ENCODE results near the gene GORAB. TPM values are rescaled to one million over a fixed set of nuclear protein-coding genes. Genes with fewer than 3 reads are reported as not detected.

Gene GORAB
- total RNA-seq, 1 donor from 2014 or later = 9.7 TPM

DNA sequence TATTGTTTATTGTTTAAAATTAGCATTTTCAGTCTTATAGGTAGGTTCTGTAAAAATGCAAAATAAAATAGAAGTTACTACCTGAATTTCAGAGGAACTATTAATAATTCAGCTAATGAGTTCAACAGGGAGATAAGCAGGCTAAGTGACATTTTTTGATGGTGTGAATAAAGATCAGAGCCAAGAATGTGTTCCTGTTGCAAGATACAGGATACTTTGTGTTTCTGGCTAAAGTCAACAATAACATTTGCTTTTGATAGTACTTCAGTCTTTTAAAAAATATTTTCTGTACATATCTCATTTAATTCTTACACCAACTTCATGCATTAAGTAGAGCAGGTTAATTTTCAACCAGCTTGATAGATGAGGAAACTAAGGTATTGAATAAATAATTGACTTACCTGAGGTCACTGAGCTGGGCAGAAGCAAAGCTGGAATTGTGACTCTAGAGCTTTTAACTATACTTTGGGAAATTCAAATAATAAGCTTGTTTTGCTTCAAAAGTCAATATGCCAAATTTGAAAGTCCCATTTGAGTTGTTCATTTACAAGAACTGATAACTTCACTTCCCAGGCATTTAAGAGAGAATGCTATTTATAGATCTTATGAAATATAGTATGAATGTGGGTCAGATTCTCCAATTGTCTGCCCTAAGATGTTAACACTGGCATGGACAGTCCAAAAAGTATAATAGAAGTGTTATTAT lies 6.0 kb downstream of the GORAB start:
- no peak for DNase-seq (ENCODE audit: extremely low read depth, low read depth, low spot score)

GRCh38 chr1:170538687-170539086 lies 6.7 kb downstream of the GORAB start:
- DNase-seq (ENCODE audit: extremely low read depth, low read depth, low spot score) = no peak

DNA sequence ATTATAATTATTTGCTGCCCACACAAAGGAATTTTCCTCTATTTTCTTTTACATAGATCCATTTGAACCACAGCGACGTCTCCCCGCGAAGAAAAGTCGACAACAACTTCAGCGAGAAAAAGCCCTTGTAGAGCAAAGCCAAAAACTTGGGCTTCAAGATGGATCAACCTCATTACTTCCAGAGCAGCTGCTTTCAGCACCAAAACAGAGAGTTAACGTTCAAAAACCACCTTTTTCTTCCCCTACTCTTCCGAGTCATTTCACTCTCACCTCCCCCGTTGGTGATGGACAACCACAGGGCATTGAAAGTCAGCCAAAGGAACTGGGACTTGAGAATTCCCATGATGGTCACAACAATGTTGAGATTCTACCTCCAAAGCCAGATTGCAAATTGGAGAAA lies 7.2 kb downstream of the GORAB start:
- no peak for DNase-seq (ENCODE audit: extremely low read depth, low read depth, low spot score)

GRCh38 chr1:170544624-170545023 lies 12.7 kb downstream of the GORAB start:
- DNase-seq (ENCODE audit: extremely low read depth, low read depth, low spot score) = no peak

DNA sequence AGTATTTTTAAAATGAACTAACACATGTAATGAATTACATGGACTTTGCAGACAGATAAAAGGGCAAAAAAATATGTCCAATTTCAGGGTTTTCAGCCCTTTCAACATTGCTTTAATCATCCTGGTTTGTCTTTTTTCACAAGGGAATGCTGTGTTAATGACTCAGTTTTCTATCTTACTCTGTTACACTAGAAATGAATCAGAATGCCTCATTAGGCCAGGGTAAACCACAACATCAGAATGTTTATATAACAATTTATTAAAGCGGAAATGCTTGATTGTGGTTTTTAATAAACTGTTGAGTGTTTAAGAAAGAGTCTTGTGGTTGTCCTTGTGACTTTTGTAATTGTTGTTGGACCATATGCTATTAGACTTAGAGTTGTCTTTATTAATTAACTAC lies 13.5 kb downstream of the GORAB start:
- DNase-seq (ENCODE audit: extremely low read depth, low read depth, low spot score) = no peak

DNA sequence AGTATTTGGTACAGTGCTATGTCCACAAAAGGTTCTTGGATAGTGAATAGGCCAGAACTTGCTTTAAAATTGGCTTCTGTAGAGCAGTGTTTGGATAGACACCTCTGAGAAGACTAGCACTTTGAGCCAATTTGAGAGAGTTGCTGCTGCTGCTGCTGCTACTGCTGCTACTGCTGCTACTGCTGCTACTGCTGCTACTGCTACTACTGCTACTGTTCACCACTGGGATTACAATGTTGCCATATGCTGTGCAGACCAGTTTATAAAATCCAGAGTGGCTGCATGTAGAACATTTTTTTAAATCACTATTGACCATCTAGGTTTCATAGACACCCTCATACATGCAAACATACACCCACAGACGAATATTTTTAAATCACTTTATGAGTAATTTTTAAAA lies 15.3 kb downstream of the GORAB start:
- DNase-seq (ENCODE audit: extremely low read depth, low read depth, low spot score) = no peak

- no peak for DNase-seq (ENCODE audit: extremely low read depth, low read depth, low spot score)
These were observed 16.5 kb downstream of the GORAB start for GRCh38 chr1:170548497-170548896.

- DNase-seq (ENCODE audit: extremely low read depth, low read depth, low spot score) = no peak
These were observed 23.4 kb downstream of the GORAB start for GRCh38 chr1:170555370-170555769.

- DNase-seq (ENCODE audit: extremely low read depth, low read depth, low spot score) = no peak
These were observed 25.0 kb downstream of the GORAB start for GRCh38 chr1:170556917-170557316.

DNA sequence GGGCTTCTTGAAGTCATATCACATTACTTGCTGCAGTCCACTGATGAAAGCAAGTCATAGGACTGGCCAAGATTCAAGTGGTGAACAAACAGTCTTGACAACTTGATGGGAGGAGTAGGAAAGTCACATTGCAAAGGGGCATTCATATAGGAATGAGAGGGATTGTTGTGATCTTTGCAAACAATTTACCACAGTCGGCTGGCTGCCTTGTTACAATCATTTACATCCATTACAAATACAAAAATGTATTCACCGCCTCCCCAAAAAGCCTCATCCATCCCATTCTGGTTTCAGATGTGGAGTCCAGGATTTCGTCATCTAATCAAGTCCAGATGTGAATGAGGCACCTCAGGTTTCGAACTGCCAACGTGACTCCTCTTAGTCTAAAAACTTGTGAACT lies 26.8 kb downstream of the GORAB start:
- DNase-seq (ENCODE audit: extremely low read depth, low read depth, low spot score) = no peak

- no peak for DNase-seq (ENCODE audit: extremely low read depth, low read depth, low spot score)
These were observed 27.2 kb downstream of the GORAB start for GRCh38 chr1:170559166-170559565.

- DNase-seq (ENCODE audit: extremely low read depth, low read depth, low spot score) = no peak
These were observed 28.8 kb downstream of the GORAB start for GRCh38 chr1:170560681-170561285.

DNA sequence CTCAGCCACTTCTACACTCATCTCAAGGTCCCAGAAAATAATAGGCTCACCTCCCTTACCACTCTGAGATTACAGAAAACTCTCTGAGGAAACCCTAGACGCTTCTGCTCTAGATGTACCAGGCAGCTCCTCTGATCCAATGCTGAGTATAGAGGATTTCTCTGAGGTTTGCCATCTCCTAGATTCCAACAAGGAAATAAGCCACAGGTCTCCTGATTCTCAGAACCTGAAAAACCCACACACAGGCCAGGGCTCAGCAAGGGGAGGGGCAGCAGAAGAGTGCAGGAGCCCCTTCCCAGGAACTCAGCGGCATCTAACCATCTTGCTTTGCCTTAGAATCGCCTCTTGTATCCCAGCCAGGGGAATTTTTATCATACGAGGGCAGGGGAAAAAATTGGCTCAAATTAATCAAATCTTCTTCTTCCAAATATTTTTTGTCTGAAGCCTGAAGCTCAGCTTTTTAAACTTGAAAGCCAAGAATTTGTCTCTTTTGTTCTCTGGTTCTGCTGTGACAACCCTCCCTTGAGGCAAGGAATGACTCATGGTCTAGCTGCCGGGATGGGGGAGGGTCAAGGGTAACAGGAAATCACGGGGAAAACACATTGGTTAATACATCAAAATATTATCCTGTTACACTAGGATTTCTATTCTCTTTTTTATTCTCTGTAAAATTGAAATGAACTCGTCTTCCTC lies 30.8 kb downstream of the GORAB start:
- peak; percentile 68 for DNase-seq (ENCODE audit: extremely low read depth, low read depth, low spot score)

- DNase-seq (ENCODE audit: extremely low read depth, low read depth, low spot score) = no peak
These were observed 35.2 kb downstream of the GORAB start for GRCh38 chr1:170567214-170567613.

DNA sequence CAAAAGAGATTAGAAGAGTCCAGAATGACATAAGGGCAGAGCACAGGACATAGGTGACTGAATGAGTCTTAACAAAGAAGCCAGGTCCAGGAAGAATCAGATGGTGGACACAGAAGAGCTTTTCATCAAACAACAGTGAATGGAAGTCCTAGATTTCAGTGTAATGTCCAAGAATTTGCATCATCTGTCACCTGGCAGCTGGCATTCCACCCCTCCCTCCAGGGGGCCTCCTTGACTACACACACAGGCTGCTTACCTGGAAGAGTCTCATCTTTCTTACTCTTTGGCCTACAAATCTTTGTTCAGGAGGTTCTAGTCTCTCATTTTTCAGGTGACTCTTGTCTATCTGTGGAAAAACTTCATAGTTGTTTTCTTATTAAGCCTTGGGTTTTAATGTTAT lies 36.2 kb downstream of the GORAB start:
- no peak for DNase-seq (ENCODE audit: extremely low read depth, low read depth, low spot score)

GRCh38 chr1:170576980-170577379 lies 45.0 kb downstream of the GORAB start:
- DNase-seq (ENCODE audit: extremely low read depth, low read depth, low spot score) = no peak

- no peak for DNase-seq (ENCODE audit: extremely low read depth, low read depth, low spot score)
These were observed 46.4 kb downstream of the GORAB start for GRCh38 chr1:170578359-170578758.

- no peak for DNase-seq (ENCODE audit: extremely low read depth, low read depth, low spot score)
These were observed 48.9 kb downstream of the GORAB start for GRCh38 chr1:170580636-170581440.

- DNase-seq (ENCODE audit: extremely low read depth, low read depth, low spot score) = no peak
These were observed 51.2 kb downstream of the GORAB start for GRCh38 chr1:170583186-170583585.

DNA sequence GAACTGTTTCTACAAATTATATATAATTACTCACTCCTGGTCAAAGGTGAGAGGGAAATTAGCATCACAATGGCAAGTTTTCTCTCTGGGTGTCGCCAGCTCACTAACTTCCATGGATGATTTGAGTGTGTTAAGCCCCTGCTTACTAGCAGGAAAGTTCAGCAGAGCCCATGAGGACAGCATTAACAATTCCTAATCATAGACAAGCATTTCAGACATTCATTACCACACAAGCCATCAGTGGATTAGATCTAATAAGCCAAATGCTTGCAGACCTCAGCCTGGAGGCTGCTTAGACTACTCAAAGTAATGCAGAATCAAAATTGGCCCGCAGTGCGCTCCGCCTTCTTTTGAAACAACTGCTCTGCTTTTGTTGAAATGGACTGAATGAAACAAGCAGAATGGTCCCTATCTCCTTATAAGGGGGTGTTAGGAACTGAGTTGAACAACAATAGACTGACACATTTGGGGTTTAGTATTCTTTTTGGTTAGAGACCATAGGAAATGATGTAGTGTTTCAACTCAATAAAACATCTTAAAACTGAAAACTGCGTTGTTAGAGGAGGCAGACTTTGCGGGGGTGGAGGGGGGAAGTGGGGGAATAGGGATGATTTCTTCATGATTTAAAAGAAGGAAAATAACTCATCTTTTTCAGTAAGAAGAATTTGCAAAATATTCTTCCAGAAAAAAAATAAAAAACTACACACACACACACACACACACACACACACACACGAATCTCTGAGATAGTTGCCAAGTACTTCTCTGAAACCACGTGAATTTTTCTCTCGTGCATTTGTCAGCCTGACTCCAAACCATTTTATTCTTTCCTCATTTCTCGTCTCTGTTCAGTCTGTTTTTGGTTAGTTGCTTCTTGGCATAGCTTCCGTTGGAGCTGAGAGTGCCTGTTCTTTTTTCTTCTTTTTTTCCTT lies 54.6 kb downstream of the GORAB start:
- no peak for DNase-seq (ENCODE audit: extremely low read depth, low read depth, low spot score)

Data from glomerular endothelial cell (primary cell).